GM23338 (cell line): ENCODE results near the gene MPP2. TPM values are rescaled to one million over a fixed set of nuclear protein-coding genes. Genes with fewer than 3 reads are reported as not detected.

ENCODE experiments used
- ATAC-seq: fragments of 200-7000 bp; cut with Tn5 transposase; 3 replicates; pipeline ENCODE4 v1.9.1; 2020
- DNase-seq: peaks from one replicate; pipeline ENCODE4 v3.0.0-alpha.2; 2015; ENCODE audit warnings: low spot score
- H2AFZ ChIP-seq: fragments of 200-600 bp; sonication (generic); 2 replicates; pipeline ENCODE4 v1.8.0; 2016; ENCODE audit warnings: antibody characterized with exemption, mild to moderate bottlenecking, moderate library complexity
- H3F3A ChIP-seq: fragments of 200-600 bp; sonication (generic); replicated peaks from 2 replicates; pipeline ENCODE4 v1.8.0; 2017; ENCODE audit warnings: antibody characterized with exemption, mixed run types, low read depth
- H3K27ac ChIP-seq: fragments of 200-600 bp; sonication (generic); 2 replicates; pipeline ENCODE4 v1.6.1; 2016; ENCODE audit warnings: low read depth
- H3K27me3 ChIP-seq: fragments of 200-600 bp; sonication (generic); 2 replicates; pipeline ENCODE4 v1.8.0; 2016; ENCODE audit warnings: mild to moderate bottlenecking, mixed run types, moderate library complexity; ENCODE audit not compliant: insufficient read depth
- H3K36me3 ChIP-seq: fragments of 200-600 bp; sonication (generic); 2 replicates; pipeline ENCODE4 v1.8.0; 2016; ENCODE audit warnings: mild to moderate bottlenecking; ENCODE audit not compliant: insufficient read depth
- H3K4me1 ChIP-seq: fragments of 200-600 bp; sonication (generic); 2 replicates; pipeline ENCODE4 v1.8.0; 2016; ENCODE audit warnings: mild to moderate bottlenecking, moderate library complexity; ENCODE audit not compliant: insufficient read depth
- H3K4me2 ChIP-seq: fragments of 200-600 bp; sonication (generic); 2 replicates; pipeline ENCODE4 v1.7.1; 2017; ENCODE audit warnings: mixed run types
- H3K4me3 ChIP-seq: fragments of 200-600 bp; sonication (generic); 2 replicates; pipeline ENCODE4 v1.6.1; 2016; ENCODE audit warnings: mixed run types
- H3K79me2 ChIP-seq: fragments of 200-600 bp; sonication (generic); replicated peaks from 2 replicates; pipeline ENCODE4 v1.8.0; 2017; ENCODE audit warnings: mild to moderate bottlenecking; ENCODE audit not compliant: insufficient read depth
- H3K9me2 ChIP-seq: fragments of 200-600 bp; sonication (generic); 2 replicates; pipeline ENCODE4 v1.8.0; 2017; ENCODE audit not compliant: insufficient read depth
- H4K20me1 ChIP-seq: fragments of 200-600 bp; sonication (generic); replicated peaks from 2 replicates; pipeline ENCODE4 v1.8.0; 2017; ENCODE audit warnings: mild to moderate bottlenecking; ENCODE audit not compliant: insufficient read depth
- H3K27ac Mint-ChIP-seq: 2 replicates; pipeline ENCODE4 v1.8.0; 2020; ENCODE audit warnings: inconsistent platforms, mild to moderate bottlenecking, moderate library complexity, mixed read lengths
- H3K27me3 Mint-ChIP-seq: 3 replicates; pipeline ENCODE4 v1.8.0; 2022; ENCODE audit warnings: low read depth, mild to moderate bottlenecking, moderate library complexity, mixed read lengths, inconsistent platforms; ENCODE audit not compliant: insufficient read depth, poor library complexity
- H3K36me3 Mint-ChIP-seq: 3 replicates; pipeline ENCODE4 v1.8.0; 2021; ENCODE audit warnings: low read depth, mild to moderate bottlenecking, inconsistent platforms, moderate library complexity, mixed read lengths
- H3K4me1 Mint-ChIP-seq: 3 replicates; pipeline ENCODE4 v1.8.0; 2020; ENCODE audit warnings: mild to moderate bottlenecking, inconsistent platforms, mixed read lengths
- H3K4me3 Mint-ChIP-seq: 3 replicates; pipeline ENCODE4 v1.8.0; 2021; ENCODE audit warnings: moderate library complexity, mild to moderate bottlenecking, inconsistent platforms, mixed read lengths
- H3K9me3 Mint-ChIP-seq: 3 replicates; pipeline ENCODE4 v1.8.0; 2020; ENCODE audit warnings: moderate library complexity, mild to moderate bottlenecking, inconsistent platforms, mixed read lengths
- CREB1 ChIP-seq: fragments of 250-450 bp; sonication (Bioruptor Pico); IDR thresholded peaks from 2 replicates; pipeline ENCODE4 v1.5.0; 2020; ENCODE audit warnings: low read depth, mild to moderate bottlenecking, moderate library complexity
- CTCF ChIP-seq, 2 experiments: fragments of 200-600 bp in 1 of 2; sonication (generic) in 1 of 2; conservative IDR thresholded peaks; 2 replicates each; pipeline versions ENCODE4 v1.5.1 to v1.6.1; 2016 to 2017; ENCODE audit warnings: antibody characterized with exemption in 2 of 2, low read depth in 2 of 2, mild to moderate bottlenecking in 2 of 2, moderate library complexity in 1 of 2
- EZH2phosphoT487 ChIP-seq: fragments of 200-600 bp; sonication (generic); IDR thresholded peaks from one replicate; pipeline ENCODE4 v1.8.1; 2018; ENCODE audit warnings: antibody characterized with exemption; ENCODE audit not compliant: unreplicated experiment
- NANOG ChIP-seq: IDR thresholded peaks from 2 replicates; pipeline ENCODE4 v1.6.1; 2016; ENCODE audit warnings: antibody characterized with exemption, borderline replicate concordance
- POLR2AphosphoS5 ChIP-seq: IDR thresholded peaks from 2 replicates; pipeline ENCODE4 v1.6.1; 2016; ENCODE audit warnings: antibody characterized with exemption, low read depth
- STAT1 ChIP-seq: IDR thresholded peaks from one replicate; pipeline ENCODE4 v1.6.1; 2016; ENCODE audit warnings: antibody characterized with exemption; ENCODE audit not compliant: unreplicated experiment
- ZNF114 ChIP-seq: fragments of 250-450 bp; sonication (Bioruptor Pico); IDR thresholded peaks from 2 replicates; pipeline ENCODE4 v1.5.0; 2020; ENCODE audit warnings: mild to moderate bottlenecking, moderate library complexity
- ZNF331 ChIP-seq: fragments of 250-450 bp; sonication (Bioruptor Pico); IDR thresholded peaks from 2 replicates; pipeline ENCODE4 v1.5.0; 2020; ENCODE audit warnings: low read depth, mild to moderate bottlenecking, moderate library complexity
- ZNF462 ChIP-seq: fragments of 250-450 bp; sonication (Bioruptor Pico); IDR thresholded peaks from 2 replicates; pipeline ENCODE4 v1.5.0; 2020; ENCODE audit warnings: mild to moderate bottlenecking, moderate library complexity
- polyA plus RNA-seq: library from polyadenylated mRNA; unstranded; fragments of >200 nt; fragmentation: Nextera tagmentation; extraction: Ambion mirVana; gene quantifications from 2 replicates; pipeline ENCODE4 v1.2.1, GENCODE V29; 2016
- total RNA-seq: library from RNA; depleted of rRNA; stranded (reverse); fragments of >200 nt; shearing (Covaris generic); gene quantifications from 2 replicates; pipeline ENCODE4 v1.2.3, GENCODE V29; 2014

MPP2 gene
- total and polyA plus RNA-seq, 2 experiments from 2014 or later: 7.8 to 20.7 TPM

GRCh38 chr17:43890240-43890639 lies 17.1 kb downstream of the MPP2 start:
- Histone ChIP-seq H3K27ac (no peak overlapping the region), H3K79me2 (no peaks in the 10 kb centered on the region; the same call in 1 of the 2 replicates), H3K4me1 (peaks cover 28% of the 10 kb centered on the region), H3K36me3 (no peaks in the 10 kb centered on the region), H3K4me2 (no peak overlapping the region), H3K9me2 (no peaks in the 10 kb centered on the region), H3K27me3 (no peaks in the 10 kb centered on the region), H4K20me1 (no peaks in the 10 kb centered on the region; the same call in 1 of the 2 replicates), H3F3A (peaks cover 4% of the 10 kb centered on the region; the same call in 1 of the 2 replicates), H3K4me3 (no peak overlapping the region), H2AFZ (no peak overlapping the region)
- H3K4me1 Mint-ChIP-seq: peaks cover 36% of the 10 kb centered on the region
- peaks cover 20% of the 10 kb centered on the region for H3K36me3 Mint-ChIP-seq
- H3K27ac Mint-ChIP-seq: no peak overlapping the region
- ATAC-seq (no peak), DNase-seq (no peak)
- no peak overlapping the region for H3K4me3 Mint-ChIP-seq
- no peaks in the 10 kb centered on the region for H3K27me3 Mint-ChIP-seq
- TF ChIP-seq ZNF331 (CRISPR knock-in tag): no peak
- TF ChIP-seq CREB1 (CRISPR knock-in tag): no peak
- TF ChIP-seq NANOG: no peak
- no peak for TF ChIP-seq ZNF114
- no peak for TF ChIP-seq STAT1
- TF ChIP-seq ZNF462 (CRISPR knock-in tag): no peak
- no peak for TF ChIP-seq POLR2AphosphoS5
- no peak for TF ChIP-seq CTCF (conservative IDR thresholded peaks at IDR 0.05; ENCODE audit: low read depth in 2 of 2)
- no peak for TF ChIP-seq EZH2phosphoT487
- H3K9me3 Mint-ChIP-seq: no peaks in the 10 kb centered on the region
